ENCODE measurements around the gene MLXIP. TPM values are rescaled to one million over a fixed set of nuclear protein-coding genes. Genes with fewer than 3 reads are reported as not detected.
A peak's percentile ranks its signal among the peaks of the same experiment; 100 is the strongest.

The MLXIP gene
- total RNA-seq, 6 donors from 2014 or later, result 30.4 to 167 (median 55.0) TPM

GRCh38 chr12:122067548-122067947 is 11.0 kb upstream of the MLXIP start:
- no peaks in the 10 kb centered on the region for H3K36me3 ChIP-seq
- no peaks in the 10 kb centered on the region for H3K27me3 ChIP-seq
- 76 to 92% methylated on average over 5 of the region's 5 CpGs for WGBS, 2 donors
- H3K4me3 ChIP-seq, result no peak overlapping the region
- ATAC-seq (ENCODE audit: low FRiP score in 2 of 2), result no peak
- H3K4me1 ChIP-seq, result peaks cover 26 to 48% (median 33%) of the 10 kb centered on the region in 4 donors
- TF ChIP-seq POLR2A (IDR thresholded peaks at IDR 0.05), result no peak
- TF ChIP-seq, protein P1, sequence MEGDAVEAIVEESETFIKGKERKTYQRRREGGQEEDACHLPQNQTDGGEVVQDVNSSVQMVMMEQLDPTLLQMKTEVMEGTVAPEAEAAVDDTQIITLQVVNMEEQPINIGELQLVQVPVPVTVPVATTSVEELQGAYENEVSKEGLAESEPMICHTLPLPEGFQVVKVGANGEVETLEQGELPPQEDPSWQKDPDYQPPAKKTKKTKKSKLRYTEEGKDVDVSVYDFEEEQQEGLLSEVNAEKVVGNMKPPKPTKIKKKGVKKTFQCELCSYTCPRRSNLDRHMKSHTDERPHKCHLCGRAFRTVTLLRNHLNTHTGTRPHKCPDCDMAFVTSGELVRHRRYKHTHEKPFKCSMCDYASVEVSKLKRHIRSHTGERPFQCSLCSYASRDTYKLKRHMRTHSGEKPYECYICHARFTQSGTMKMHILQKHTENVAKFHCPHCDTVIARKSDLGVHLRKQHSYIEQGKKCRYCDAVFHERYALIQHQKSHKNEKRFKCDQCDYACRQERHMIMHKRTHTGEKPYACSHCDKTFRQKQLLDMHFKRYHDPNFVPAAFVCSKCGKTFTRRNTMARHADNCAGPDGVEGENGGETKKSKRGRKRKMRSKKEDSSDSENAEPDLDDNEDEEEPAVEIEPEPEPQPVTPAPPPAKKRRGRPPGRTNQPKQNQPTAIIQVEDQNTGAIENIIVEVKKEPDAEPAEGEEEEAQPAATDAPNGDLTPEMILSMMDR (IDR thresholded peaks at IDR 0.05), result no peak
- TF ChIP-seq EP300 (IDR thresholded peaks at IDR 0.05), result no peak
- TF ChIP-seq POLR2AphosphoS5 (IDR thresholded peaks at IDR 0.05), result no peak
- H3K27ac ChIP-seq, result no peak overlapping the region
- H3K9me3 ChIP-seq, result no peaks in the 10 kb centered on the region
- no peak for DNase-seq

- H3K27me3 ChIP-seq, result no peaks in the 10 kb centered on the region
- 22 to 31% methylated on average over 13 of the region's 13 CpGs for WGBS, 2 donors
- DNase-seq (peak in 1 of 2 donors; percentile 84), ATAC-seq (ENCODE audit: low FRiP score in 2 of 2) (no peak)
- H3K9me3 ChIP-seq, result no peaks in the 10 kb centered on the region
- peaks cover 22 to 44% (median 29%) of the 10 kb centered on the region in 4 donors for H3K4me1 ChIP-seq
- no peak overlapping the region for H3K4me3 ChIP-seq
- H3K36me3 ChIP-seq, result no peaks in the 10 kb centered on the region
- no peak for TF ChIP-seq POLR2AphosphoS5 (IDR thresholded peaks at IDR 0.05)
- TF ChIP-seq POLR2A (IDR thresholded peaks at IDR 0.05), result no peak
- TF ChIP-seq, protein P1 (IDR thresholded peaks at IDR 0.05), result no peak
- no peak for TF ChIP-seq EP300 (IDR thresholded peaks at IDR 0.05)
- H3K27ac ChIP-seq, result peak overlapping the region in 1 of 4 donors; percentile 19
Observed at GRCh38 chr12:122067966-122068365, 10.6 kb upstream of the MLXIP start.

- H3K36me3 ChIP-seq, result no peaks in the 10 kb centered on the region
- TF ChIP-seq EP300 (IDR thresholded peaks at IDR 0.05) (no peak), POLR2AphosphoS5 (IDR thresholded peaks at IDR 0.05) (no peak), POLR2A (IDR thresholded peaks at IDR 0.05) (no peak)
- TF ChIP-seq, protein P1 (IDR thresholded peaks at IDR 0.05), result peak in 1 of 6 experiments; percentile 35
- ATAC-seq (ENCODE audit: low FRiP score in 2 of 2) (peak in 1 of 2 donors; percentile 56), DNase-seq (no peak)
- peak overlapping the region in 3 of 4 donors; percentile 1 to 66 (median 7) for H3K27ac ChIP-seq
- peaks cover 10 to 22% (median 16%) of the 10 kb centered on the region in 4 donors for H3K4me1 ChIP-seq
- 52 to 59% methylated on average over 11 of the region's 11 CpGs for WGBS, 2 donors
- H3K9me3 ChIP-seq, result no peaks in the 10 kb centered on the region
- no peak overlapping the region for H3K4me3 ChIP-seq
- no peaks in the 10 kb centered on the region for H3K27me3 ChIP-seq
Observed at GRCh38 chr12:122072031-122072970, 6.3 kb upstream of the MLXIP start.

DNA sequence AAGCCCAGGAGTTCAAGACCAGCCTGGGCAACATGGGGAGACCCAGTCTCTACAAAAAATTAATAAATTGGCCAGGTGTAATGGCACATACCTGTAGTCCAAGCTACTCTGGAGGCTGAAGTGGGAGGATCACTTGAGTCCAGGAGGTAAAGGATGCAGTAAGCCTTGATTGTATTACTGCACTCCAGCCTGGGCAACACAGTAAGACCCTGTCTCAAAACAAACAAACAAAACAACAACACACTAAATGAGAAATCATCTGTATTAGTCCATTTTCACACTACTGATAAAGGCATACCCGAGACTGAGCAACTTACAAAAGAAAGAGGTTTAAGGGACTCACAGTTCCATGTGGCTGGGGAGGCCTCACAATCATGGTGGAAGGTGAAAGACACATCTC is 4.7 kb upstream of the MLXIP start:
- 91 to 100% methylated on average over 1 of the region's 1 CpG for WGBS, 2 donors
- H3K27ac ChIP-seq, result no peak overlapping the region
- DNase-seq (no peak), ATAC-seq (ENCODE audit: low FRiP score in 2 of 2) (no peak)
- no peaks in the 10 kb centered on the region for H3K9me3 ChIP-seq
- H3K27me3 ChIP-seq, result no peaks in the 10 kb centered on the region
- H3K36me3 ChIP-seq, result no peaks in the 10 kb centered on the region
- TF ChIP-seq EP300 (IDR thresholded peaks at IDR 0.05) (no peak), POLR2A (IDR thresholded peaks at IDR 0.05) (no peak), POLR2AphosphoS5 (IDR thresholded peaks at IDR 0.05) (no peak)
- TF ChIP-seq, protein P1 (IDR thresholded peaks at IDR 0.05), result no peak
- H3K4me3 ChIP-seq, result no peak overlapping the region
- peaks cover 9 to 21% (median 15%) of the 10 kb centered on the region in 4 donors for H3K4me1 ChIP-seq
